Uterus (tissue), 4 donors: Measurements from ENCODE around the gene CLDN1. TPM values are rescaled to one million over a fixed set of nuclear protein-coding genes. Genes with fewer than 3 reads are reported as not detected.

ENCODE experiments used
- DNase-seq, 2 donors: peaks; one replicate each; pipeline ENCODE4 v3.0.0-alpha.2; 2019 to 2020
- H3K27ac ChIP-seq, 2 donors: fragments of 200-600 bp; sonication (generic); 1 replicate in 1 of 2; 2 replicates in 1 of 2; pipeline ENCODE4 v1.5.1; 2016 to 2018
- H3K27me3 ChIP-seq, 2 donors: fragments of 200-600 bp; sonication (generic); one replicate each; pipeline ENCODE4 v1.5.1; 2018 to 2019; ENCODE audit warnings: control low read depth in 1 of 2
- H3K36me3 ChIP-seq, 2 donors: fragments of 200-600 bp; sonication (generic); one replicate each; pipeline ENCODE4 v1.5.1; 2019; ENCODE audit warnings: control low read depth in 1 of 2
- H3K4me1 ChIP-seq, 2 donors: fragments of 200-600 bp; sonication (generic); one replicate each; pipeline ENCODE4 v1.5.1; 2018 to 2019; ENCODE audit warnings: control low read depth in 1 of 2
- H3K4me3 ChIP-seq, 2 donors: fragments of 200-600 bp; sonication (generic); 1 replicate in 1 of 2; 2 replicates in 1 of 2; pipeline ENCODE4 v1.5.1; 2018 to 2019; ENCODE audit warnings: mild to moderate bottlenecking in 1 of 2
- H3K9me3 ChIP-seq, 2 donors: fragments of 200-600 bp; sonication (generic); one replicate each; pipeline ENCODE4 v1.5.1; 2019; ENCODE audit warnings: control low read depth in 1 of 2
- POLR2A ChIP-seq, 2 donors: fragments of 450-650 bp; IDR thresholded peaks; one replicate each; pipeline ENCODE4 v1.6.1; 2016; ENCODE audit warnings: antibody characterized with exemption in 2 of 2, mild to moderate bottlenecking in 1 of 2, moderate library complexity in 1 of 2
- intact Hi-C: fragments of 100-400 bp; cut with DNase I; formaldehyde crosslinking; loops from one replicate; pipeline ENCODE4 v1.15.1; 2023; ENCODE audit warnings: low total_unique reads
- total RNA-seq, 4 donors: library from RNA; depleted of rRNA in 3 of 4; stranded (reverse); fragments of >200 nt in 3 of 4; gene quantifications; one replicate each; pipeline versions ENCODE4 v1.1.0 to v1.2.4, GENCODE V29; 2014 to 2023
- TF ChIP-seq, protein P1 (sequence below), 4 experiments: fragments of 200-600 bp in 2 of 4; fragments of 450-650 bp in 2 of 4; sonication (generic) in 2 of 4; IDR thresholded peaks; one replicate each; pipeline ENCODE4 v1.5.1; 2016 to 2019; ENCODE audit warnings: antibody characterized with exemption in 4 of 4, mild to moderate bottlenecking in 2 of 4, moderate library complexity in 1 of 4
- donor health status: DM: yes; HTN: yes; CAD: no.

The CLDN1 gene
- total RNA-seq, 4 donors from 2014 or later: 15.1 to 200 (median 38.6) TPM

DNA sequence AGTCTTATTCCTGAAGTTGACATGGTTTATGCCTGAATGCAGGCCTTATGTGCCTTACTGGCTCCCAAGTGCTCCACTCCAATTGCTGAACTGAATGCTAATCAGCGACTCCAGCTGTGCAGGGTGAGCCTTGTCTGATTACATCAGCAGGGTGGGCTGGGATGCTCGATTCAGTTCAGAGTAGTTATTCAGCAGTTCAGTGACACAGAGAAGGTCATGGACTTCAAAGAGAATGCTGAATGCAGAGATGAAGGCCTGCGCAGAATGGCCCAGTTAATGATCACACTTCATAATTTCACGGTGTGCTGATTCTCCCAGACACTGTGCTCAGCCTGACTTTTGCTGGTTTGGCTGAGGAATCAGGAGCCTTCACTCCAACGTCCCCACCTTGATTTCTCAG, 63.6 kb downstream of the CLDN1 start:
- no peak for DNase-seq
- no peaks in the 10 kb centered on the region for H3K4me1 ChIP-seq
- intact Hi-C loops: no loop called here
- H3K27me3 ChIP-seq: no peaks in the 10 kb centered on the region
- no peak overlapping the region for H3K4me3 ChIP-seq
- no peaks in the 10 kb centered on the region for H3K9me3 ChIP-seq
- H3K36me3 ChIP-seq: no peaks in the 10 kb centered on the region
- TF ChIP-seq, protein P1, sequence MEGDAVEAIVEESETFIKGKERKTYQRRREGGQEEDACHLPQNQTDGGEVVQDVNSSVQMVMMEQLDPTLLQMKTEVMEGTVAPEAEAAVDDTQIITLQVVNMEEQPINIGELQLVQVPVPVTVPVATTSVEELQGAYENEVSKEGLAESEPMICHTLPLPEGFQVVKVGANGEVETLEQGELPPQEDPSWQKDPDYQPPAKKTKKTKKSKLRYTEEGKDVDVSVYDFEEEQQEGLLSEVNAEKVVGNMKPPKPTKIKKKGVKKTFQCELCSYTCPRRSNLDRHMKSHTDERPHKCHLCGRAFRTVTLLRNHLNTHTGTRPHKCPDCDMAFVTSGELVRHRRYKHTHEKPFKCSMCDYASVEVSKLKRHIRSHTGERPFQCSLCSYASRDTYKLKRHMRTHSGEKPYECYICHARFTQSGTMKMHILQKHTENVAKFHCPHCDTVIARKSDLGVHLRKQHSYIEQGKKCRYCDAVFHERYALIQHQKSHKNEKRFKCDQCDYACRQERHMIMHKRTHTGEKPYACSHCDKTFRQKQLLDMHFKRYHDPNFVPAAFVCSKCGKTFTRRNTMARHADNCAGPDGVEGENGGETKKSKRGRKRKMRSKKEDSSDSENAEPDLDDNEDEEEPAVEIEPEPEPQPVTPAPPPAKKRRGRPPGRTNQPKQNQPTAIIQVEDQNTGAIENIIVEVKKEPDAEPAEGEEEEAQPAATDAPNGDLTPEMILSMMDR (IDR thresholded peaks at IDR 0.05): no peak
- TF ChIP-seq POLR2A (IDR thresholded peaks at IDR 0.05): no peak
- H3K27ac ChIP-seq: no peak overlapping the region

Other genes with a start within 250 kb of the CLDN1 start
- gene P3H2, start 201.5 kb downstream of the CLDN1 start, total RNA-seq: 100 to 1,000 TPM in 1 of 4 donors, 10 to 100 TPM in 3; 12.6 to 441 (median 30.6) TPM
- under 1 TPM in 2 of 4 donors, not detected in 2; 0.07 to 0.58 TPM for gene CLDN16, start 65.7 kb upstream of the CLDN1 start, total RNA-seq
- not detected for gene TMEM207, start 127.5 kb upstream of the CLDN1 start, total RNA-seq
- 10 to 100 TPM in 2 of 4 donors, 1 to 10 TPM in 2; 2.8 to 26.8 (median 10.4) TPM for gene IL1RAP, start 191.6 kb upstream of the CLDN1 start, total RNA-seq